EH (cell line): ENCODE measurements around the gene TMEM167B.
"Not testable (repeated sequence)": the region's sequence is repeated elsewhere in the genome, so short reads cannot be mapped to it uniquely, and the experiment has no call there.

Source experiments
- DNase-seq: peaks from one replicate; pipeline ENCODE4 v3.0.0-alpha.2; 2015; ENCODE audit warnings: low read depth

TMEM167B gene

DNA sequence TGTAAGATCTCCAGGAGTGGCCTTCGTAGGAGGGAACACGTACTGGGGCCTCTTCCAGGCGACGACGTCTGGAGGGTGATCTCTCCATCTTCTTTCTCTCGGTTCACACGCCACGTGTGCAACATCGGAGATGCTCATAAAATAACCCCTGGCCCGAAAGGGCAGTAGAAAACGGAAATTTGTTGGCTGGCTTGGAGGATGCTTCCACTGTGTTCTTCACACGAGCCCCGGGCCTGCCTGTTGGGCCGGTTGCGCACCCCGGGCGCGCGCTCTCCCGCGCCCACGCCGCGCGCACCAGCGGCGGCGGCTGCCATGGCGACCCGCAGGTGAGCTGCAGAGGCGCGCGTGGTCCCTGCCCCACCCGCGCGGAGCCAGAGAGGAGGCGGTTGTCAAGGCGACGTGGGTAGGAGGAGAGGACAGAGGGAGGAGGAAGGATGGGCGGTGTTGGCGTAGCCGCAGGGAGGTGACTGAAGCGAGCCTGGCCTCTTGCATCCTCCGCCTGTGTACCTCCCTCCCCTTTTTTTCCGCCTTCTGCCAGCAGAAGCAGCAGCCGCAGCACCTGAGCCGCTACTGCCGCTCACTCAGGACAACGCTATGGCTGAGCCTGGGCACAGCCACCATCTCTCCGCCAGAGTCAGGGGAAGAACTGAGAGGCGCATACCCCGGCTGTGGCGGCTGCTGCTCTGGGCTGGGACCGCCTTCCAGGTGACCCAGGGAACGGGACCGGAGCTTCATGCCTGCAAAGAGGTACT is 23.2 kb downstream of the TMEM167B start, which contains the start of gene ELAPOR1:
TSS of gene ELAPOR1 (plus strand) at position 526 of the 752 bp plus-strand sequence. CDS start at position 595, 69 bp downstream.
- peak; percentile 60 for DNase-seq

DNA sequence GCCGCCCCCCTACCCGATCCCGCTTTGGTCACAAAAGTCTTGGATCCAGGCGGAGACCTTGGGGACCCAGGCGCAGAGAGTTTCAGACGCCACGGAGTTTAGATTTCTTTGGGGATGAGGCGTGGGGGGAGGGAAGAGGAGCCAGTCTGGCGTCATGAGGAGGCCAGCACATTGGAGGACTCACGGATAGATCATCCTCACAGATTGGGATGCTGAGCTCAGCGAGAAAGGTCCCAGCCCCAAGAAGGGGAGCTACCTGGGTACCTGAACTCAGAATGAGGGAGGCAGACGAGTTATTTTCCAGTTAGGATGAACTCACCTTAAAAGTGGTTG is 23.7 kb downstream of the TMEM167B start:
- DNase-seq = peak; percentile 11

DNA sequence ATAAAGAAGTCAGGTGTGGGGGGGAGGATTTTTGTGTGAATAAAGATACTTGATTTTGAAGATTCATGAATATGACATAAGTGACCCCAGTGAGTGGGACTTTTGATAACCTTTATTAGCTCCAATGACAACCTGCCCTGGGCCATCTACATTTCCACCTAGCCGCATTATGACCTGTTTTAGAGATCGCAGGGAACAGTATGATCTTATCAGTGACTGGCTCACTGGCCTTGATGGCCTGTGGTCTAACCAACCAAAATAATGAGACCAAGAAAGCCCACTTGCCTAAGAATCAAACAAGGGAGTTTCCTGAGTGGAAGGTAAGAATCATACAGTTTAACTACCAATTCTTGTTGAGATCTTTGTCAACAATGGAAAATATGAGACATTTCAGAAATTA is 25.1 kb downstream of the TMEM167B start:
- DNase-seq = no peak

DNA sequence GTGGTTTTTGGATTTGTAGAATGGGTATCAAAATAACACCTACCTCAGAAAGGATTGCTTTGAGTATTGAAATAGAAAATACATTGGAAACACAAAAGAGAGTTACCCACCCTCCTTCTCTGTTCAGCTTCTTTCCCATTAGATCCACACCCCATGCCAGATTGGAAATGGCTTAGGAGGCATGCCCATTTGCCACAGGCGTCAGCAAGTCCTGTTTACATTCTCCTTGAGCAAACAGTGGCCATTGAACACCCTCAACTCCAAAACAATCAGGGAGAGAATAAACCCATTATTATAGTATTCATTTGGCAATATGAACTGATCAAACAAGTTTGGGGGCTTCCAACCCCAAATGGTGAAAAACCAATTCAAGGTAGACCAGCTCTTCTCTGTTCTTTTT is 25.7 kb downstream of the TMEM167B start:
- no peak for DNase-seq

DNA sequence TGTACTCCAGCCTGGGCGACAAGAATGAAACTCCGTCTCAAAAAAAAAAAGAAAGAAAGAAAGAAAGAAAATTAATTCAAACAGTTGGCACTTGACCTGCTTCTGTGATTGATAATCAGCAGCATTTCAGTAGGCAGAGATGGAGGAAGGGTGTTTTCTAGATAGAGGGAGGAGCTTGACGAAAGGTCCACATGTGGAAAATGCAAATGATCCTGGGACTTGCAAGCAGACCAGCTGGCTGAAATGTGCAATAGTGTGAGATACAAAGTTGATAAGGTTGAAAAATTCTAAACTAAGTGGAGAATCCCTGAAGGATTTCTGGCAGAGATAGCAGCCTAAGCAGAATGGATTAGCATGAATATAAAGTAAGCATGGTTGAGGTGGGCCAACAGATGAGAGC is 27.5 kb downstream of the TMEM167B start:
- DNase-seq = no peak

DNA sequence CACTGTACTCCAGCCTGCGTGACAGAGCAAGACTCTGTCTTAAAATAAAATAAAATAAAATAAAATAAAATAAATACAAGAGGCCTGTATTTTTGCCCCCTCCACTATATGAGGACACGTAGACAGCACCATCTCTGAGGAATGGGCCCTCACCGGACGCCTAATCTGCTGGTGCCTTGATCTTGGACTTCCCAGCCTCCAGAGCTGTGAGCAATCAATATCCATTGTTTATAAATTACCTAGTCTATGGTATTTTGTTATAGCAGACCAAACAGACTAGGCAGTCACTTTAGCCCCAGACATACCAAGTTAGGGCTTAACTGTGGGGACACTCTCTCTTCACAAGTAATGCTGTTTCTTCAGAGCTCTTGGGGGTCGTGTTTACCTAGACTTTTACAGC is 29.8 kb downstream of the TMEM167B start:
- DNase-seq = no peak

DNA sequence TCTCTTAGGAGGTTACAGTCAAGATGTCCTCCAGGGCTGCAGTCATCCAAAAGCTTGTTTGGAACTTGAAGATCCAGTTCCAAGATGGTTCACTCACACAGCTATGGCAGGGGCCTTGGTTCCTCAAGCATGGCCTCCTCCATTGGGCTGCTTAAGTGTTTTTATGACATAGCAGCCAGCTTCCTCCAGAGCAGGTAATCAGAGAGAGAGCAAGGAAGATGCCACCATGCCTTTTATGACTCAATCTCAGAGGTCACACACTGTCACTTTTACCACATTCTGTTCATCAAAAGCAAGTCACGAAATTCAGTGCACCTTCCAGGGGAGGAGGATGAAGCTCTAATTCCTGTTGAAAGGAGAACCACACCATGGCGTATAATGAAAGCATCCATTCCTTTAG is 40.5 kb downstream of the TMEM167B start:
- no peak for DNase-seq

DNA sequence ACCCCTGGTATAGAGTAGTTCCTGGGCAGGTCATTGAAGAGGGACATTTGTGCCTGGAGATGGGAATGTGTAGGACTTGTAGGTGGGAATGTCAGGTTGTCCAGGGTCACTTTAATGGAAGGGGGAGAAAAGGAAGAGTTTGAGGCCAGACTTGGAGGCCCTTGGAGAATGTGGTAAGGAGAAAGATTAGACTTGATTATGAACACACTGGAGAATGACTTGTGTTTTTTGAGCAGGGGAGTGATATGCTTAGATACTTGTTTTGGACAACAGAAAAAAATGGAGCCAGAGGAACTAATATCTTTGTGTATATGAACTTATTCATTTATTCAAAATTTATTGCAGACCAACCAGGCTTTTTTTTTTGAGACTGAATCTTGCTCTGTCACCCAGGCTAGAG is 41.2 kb downstream of the TMEM167B start:
- no peak for DNase-seq

DNA sequence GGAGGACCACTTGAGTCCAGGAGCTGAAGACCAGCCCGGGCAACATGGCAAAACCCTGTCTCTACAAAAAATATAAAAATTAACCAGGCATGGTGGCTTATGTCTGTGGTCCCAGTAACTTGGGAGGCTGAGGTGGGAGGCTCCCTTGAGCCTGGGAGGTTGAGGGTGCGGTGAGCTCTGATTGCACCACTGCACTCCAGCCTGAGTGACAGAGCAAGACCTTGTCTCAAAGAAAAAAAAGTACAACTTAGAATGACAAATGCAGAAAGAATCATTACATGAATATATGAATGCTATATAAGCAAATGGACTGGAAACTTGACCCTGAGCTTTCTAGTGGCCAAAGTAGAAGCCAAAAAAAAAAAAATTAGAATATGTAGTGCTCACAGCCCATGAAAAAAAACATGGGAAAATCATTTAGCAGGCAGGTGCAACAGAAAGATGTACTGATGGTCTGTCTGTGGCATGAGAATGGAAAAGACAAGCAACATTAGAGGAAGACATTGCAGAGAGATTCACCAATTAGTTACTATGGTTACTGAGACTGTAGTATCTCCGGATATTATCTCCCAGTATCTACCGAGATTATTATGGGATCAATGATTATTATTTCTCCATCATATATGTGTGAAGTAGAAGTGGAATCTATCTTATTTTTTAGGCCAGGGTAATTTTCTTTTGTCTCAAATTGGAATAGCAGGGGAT is 42.6 kb downstream of the TMEM167B start:
- DNase-seq = no peak

DNA sequence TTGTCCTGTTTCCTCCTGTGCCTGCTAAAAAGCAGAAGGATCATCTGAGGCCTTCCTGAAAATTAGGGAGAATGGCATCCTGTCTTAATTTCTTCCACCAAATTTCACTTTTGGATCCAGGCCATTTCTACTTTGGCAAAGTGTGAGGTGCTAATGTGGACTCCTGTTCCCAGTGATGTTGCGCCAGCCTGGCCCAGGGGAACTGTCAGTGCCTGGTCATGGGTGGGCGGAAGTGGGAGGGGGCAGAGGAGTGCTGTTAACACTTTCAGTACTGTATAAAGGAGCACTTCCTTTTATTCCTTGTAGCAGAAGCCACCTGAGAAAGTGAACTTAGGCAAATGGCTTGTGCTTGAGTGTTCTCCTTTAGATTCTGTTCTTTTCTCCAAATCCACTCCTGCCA is 43.3 kb downstream of the TMEM167B start:
- DNase-seq = no peak

DNA sequence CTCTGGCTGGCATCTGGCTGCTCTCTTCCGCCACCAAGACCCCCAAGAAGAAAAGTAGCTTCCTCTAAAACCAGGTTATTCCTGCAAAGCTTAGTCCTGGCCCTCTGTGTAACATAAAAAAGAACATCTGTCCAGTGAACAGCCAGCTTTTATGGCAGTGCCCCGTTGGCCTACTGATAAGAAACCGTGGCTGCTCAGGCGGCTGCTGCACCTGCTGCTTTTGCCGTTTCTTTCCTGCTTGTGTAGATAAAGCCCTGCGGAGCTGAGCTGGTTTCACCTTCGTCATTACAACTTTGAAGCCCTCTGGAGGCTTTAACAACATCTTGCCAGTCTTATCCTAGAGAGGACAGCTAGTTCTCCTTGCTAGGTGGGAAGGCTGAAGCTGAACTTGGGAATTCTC is 43.9 kb downstream of the TMEM167B start:
- DNase-seq = no peak

DNA sequence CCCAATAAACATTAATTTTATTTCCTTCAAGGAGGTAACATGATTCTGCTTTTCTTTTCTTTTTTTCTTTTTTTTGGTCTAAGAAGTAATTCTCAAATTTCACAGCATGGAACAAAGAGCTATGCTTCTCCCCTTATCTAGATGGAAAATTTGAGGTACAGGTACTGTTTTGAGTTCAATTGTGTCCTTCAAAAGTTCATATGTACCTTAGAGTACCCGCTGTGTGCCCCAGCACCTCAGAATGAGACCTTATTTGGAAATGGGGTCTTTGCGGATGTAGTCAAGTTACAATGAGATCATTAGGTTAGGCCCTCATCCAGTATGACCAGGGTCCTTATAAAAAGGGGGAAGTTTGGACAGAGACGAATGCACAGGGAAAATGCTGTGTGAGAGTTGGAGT is 45.4 kb downstream of the TMEM167B start:
- no peak for DNase-seq

DNA sequence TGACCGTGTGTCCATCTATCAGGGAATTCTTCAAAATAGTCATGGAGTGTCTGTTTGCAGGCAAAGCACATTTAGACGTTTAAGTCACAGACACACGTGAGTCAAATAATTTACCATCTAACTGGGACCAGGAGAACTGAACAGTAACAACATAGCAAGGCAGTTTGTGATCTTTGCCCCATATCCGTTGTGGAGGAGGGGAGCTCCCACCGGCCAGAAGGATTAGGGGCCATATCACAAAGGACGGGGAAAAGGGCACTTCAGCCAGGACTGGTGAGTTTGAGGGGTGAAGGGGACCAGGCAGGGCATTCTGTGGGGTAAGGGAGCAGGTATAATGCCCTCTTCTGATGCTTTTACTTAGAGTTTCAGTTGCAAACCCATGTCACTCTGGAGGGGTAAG is 46.2 kb downstream of the TMEM167B start:
- no peak for DNase-seq

DNA sequence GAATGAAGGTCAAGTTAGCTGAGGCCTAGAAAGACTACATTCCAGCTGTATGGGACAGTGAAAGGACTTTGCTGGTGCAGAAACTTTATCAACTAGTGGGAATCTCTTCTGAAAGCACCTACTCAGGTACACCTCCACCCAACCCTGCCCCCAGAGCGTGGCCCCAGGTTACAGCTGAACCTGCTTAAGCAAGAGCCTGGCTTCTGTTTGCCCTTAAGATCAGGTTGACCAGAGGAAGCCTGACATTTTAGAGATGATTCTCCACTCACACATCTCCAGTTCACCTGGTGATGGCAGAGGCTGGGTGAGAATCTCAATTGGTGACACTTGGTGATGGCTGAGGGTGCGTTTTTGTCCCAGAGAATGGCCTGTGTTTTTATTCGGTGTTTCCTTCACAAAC is 47.4 kb downstream of the TMEM167B start:
- no peak for DNase-seq

DNA sequence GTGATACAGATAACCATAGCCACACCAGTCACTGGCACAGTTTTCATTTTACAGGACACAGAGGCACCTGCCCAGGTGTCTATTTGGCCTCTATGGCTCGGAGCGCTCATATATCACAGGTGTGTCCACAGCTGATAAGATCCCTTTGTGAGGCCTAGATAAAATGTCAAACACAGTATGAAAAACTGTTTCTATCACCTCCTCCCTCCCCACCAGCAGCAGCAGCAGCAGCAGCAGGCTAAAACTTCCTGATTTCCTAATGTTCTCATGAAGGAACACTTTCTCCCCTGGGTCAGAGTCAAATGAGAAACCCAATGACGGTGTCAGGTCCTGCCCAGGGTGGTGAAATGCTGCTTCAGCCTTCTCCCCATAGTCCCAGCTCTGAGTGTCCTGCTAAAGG is 47.8 kb downstream of the TMEM167B start:
- DNase-seq = no peak

DNA sequence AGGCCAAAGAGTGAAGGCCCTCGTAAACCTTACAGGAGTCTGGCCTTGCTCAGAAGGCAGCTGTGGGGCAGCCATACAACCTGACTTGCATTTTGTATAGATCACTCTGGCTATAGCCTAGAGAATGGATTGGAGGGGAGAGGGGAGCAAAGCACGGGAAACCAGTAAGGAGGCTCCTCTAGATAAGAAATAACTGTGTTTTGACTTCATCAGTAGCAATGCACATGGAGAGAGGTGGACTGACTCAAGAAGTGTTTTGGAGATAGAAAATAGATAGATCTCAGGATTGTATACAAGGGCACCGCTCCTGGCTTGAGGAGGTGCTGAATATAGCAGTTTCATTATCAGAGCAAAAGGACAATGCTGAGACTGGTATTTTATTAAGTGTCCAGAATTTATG is 49.8 kb downstream of the TMEM167B start:
- DNase-seq = no peak

DNA sequence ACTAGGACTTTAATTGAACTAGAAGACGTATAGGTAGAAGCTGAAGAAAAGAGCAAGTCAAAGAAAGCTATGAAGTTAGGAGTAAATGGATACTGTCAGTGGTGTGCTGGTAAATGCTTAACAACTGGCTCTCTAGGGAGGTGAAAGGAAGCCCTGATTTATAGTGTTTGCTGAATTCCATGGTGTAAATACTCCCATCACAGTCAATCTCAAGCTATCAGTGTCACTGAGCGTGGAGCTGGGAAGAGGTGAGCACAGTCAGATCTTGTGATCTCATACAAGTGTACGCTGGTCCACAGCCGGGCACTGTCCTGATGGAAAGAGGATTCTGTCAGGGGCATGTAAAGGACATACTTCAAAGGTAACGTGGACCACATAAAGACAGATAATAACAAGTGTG is 51.7 kb downstream of the TMEM167B start:
- no peak for DNase-seq

DNA sequence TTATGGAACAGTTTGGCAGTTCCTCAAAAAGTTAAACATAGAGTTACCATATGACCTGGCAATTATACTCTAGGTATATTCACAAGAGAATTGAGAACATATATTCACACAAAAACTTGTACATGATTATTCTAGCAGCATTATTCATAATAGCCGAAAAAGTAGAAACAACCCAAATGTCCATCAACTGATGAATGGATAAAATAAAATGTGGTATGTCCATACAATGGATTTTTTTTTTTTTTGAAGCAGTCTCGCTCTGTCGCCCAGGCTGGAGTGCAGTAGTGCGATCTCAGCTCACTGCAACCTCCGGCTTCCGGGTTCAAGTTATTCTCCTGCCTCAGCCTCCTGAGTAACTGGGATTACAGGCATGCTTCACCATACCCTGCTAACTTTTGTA is 52.2 kb downstream of the TMEM167B start:
- DNase-seq = not testable (repeated sequence)
